Colonic mucosa (tissue), 4 donors: ENCODE measurements around the gene STOML1. TPM values are rescaled to one million over a fixed set of nuclear protein-coding genes. Genes with fewer than 3 reads are reported as not detected.
A peak's percentile ranks its signal among the peaks of the same experiment; 100 is the strongest.

ENCODE experiments used
- DNase-seq: peaks from one replicate; pipeline ENCODE4 v3.0.0-alpha.2; 2020
- H3K27ac ChIP-seq: fragments of 200-600 bp; one replicate; pipeline ENCODE4 v1.8.0; 2021
- H3K27me3 ChIP-seq: fragments of 200-600 bp; one replicate; pipeline ENCODE4 v1.8.0; 2021
- H3K36me3 ChIP-seq: fragments of 200-600 bp; one replicate; pipeline ENCODE4 v1.8.0; 2021
- H3K4me1 ChIP-seq: fragments of 200-600 bp; one replicate; pipeline ENCODE4 v1.8.0; 2021; ENCODE audit warnings: mild to moderate bottlenecking
- H3K4me3 ChIP-seq: fragments of 200-600 bp; one replicate; pipeline ENCODE4 v1.8.0; 2021
- H3K9ac ChIP-seq, 2 donors: one replicate each; pipeline ENCODE4 v1.7.0; 2013; ENCODE audit warnings: control low read depth in 2 of 2, low read depth in 2 of 2, low read length in 2 of 2
- H3K9me3 ChIP-seq: fragments of 200-600 bp; one replicate; pipeline ENCODE4 v1.8.0; 2021
- CTCF ChIP-seq: fragments of 200-600 bp; IDR thresholded peaks from one replicate; pipeline ENCODE4 v1.8.0; 2022; ENCODE audit warnings: antibody characterized with exemption, mild to moderate bottlenecking
- intact Hi-C: fragments of 100-400 bp; cut with DNase I; formaldehyde crosslinking; loops from one replicate; pipeline ENCODE4 v1.14.1; 2022
- total RNA-seq, 2 donors: library from RNA; stranded (reverse); fragmentation: NEBNext Ultra II Directional in 1 of 2; extraction: Animal tissue kit (Norgen Biotek cat#: 25700) in 1 of 2; gene quantifications; one replicate each; pipeline ENCODE4 v1.2.1, GENCODE V29; 2021
- donor health status: healthy.
- donor health status: DM: no; HTN: no; CAD: no.
- donor health status: DM: no; HTN: no; CAD: no.

STOML1 gene
- total RNA-seq, 2 donors from 2014 or later = 9.1 to 14.3 TPM

- DNase-seq = no peak
- H3K9ac ChIP-seq = no peak overlapping the region
- H3K27me3 ChIP-seq = no peaks in the 10 kb centered on the region
- no peaks in the 10 kb centered on the region for H3K9me3 ChIP-seq
- intact Hi-C loops = no loop called here
- no peak for TF ChIP-seq CTCF
- no peaks in the 10 kb centered on the region for H3K36me3 ChIP-seq
- H3K27ac ChIP-seq = no peak overlapping the region
- H3K4me3 ChIP-seq = no peak overlapping the region
- no peaks in the 10 kb centered on the region for H3K4me1 ChIP-seq
Measured at GRCh38 chr15:73931441-73931840, 60.7 kb downstream of the STOML1 start.

DNA sequence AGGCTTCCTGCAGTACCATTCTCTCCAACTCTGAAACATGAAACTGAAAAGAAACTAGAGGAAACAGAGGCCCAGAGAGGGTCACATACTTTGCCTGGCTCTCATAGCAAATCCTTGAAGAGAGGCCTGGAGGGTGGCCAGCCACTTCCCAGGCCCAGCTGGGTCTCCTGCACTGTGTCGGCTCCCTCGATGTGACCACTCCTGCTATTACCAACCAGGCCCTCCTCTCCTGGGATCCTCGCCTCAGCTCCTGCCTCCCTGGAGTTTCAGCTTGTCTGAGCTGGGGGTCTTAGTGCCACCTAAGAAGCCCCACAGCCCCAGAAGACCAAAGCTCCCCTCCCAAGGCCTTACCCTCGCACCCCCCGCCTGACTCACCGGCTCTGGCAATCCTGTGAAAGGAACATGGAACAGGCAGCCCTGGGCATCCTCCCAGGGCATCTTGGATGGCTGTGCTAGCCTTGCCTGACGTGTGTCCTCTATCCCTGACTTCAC, 61.3 kb downstream of the STOML1 start:
- no peaks in the 10 kb centered on the region for H3K4me1 ChIP-seq
- no peak for DNase-seq
- no peaks in the 10 kb centered on the region for H3K9me3 ChIP-seq
- intact Hi-C loops = no loop called here
- H3K27me3 ChIP-seq = no peaks in the 10 kb centered on the region
- H3K4me3 ChIP-seq = no peak overlapping the region
- TF ChIP-seq CTCF = no peak
- H3K9ac ChIP-seq = no peak overlapping the region
- H3K36me3 ChIP-seq = no peaks in the 10 kb centered on the region
- peak overlapping the region; percentile 18 for H3K27ac ChIP-seq

- Histone ChIP-seq H3K36me3 (no peaks in the 10 kb centered on the region), H3K9me3 (no peaks in the 10 kb centered on the region), H3K9ac (no peak overlapping the region), H3K4me1 (no peaks in the 10 kb centered on the region), H3K27me3 (no peaks in the 10 kb centered on the region), H3K4me3 (no peak overlapping the region), H3K27ac (peak overlapping the region; percentile 18)
- TF ChIP-seq CTCF = no peak
- intact Hi-C loops = no loop called here
- no peak for DNase-seq
Measured at GRCh38 chr15:73930371-73930770, 61.7 kb downstream of the STOML1 start.

GRCh38 chr15:73928971-73929627, 63.0 kb downstream of the STOML1 start:
- no peaks in the 10 kb centered on the region for H3K4me1 ChIP-seq

More at GRCh38 chr15:73928971-73929627, 63.0 kb downstream of the STOML1 start:
- intact Hi-C loops = no loop called here
- Histone ChIP-seq H3K9ac (peak overlapping the region in 1 of 2 donors; percentile 38), H3K27me3 (no peaks in the 10 kb centered on the region), H3K36me3 (no peaks in the 10 kb centered on the region), H3K9me3 (no peaks in the 10 kb centered on the region), H3K27ac (no peak overlapping the region), H3K4me3 (no peak overlapping the region)
- no peak for TF ChIP-seq CTCF
- no peak for DNase-seq

Other genes starting within 250 kb of the STOML1 start
- under 1 TPM; 0.32 to 0.58 TPM for gene INSYN1, start 238.9 kb downstream of the STOML1 start, total RNA-seq
- gene TBC1D21, start 118.7 kb downstream of the STOML1 start, total RNA-seq = not detected
- gene LOXL1, start 65.8 kb downstream of the STOML1 start, total RNA-seq = 1 to 10 TPM; 2.3 to 6.9 TPM
- 10 to 100 TPM; 27.0 to 31.3 TPM for gene PML, start 2.4 kb upstream of the STOML1 start, total RNA-seq
- gene GOLGA6A, start 90.3 kb upstream of the STOML1 start, total RNA-seq = not detected
- under 1 TPM; 0.27 TPM for gene ISLR2, start 138.3 kb upstream of the STOML1 start, total RNA-seq
- gene ISLR, start 181.4 kb upstream of the STOML1 start, total RNA-seq = 1 to 10 TPM; 3.6 to 8.5 TPM
- gene STRA6, start 210.5 kb upstream of the STOML1 start, total RNA-seq = not detected
- under 1 TPM; 0.10 to 0.21 TPM for gene CCDC33, start 244.0 kb upstream of the STOML1 start, total RNA-seq